IPS-20b (cell line): Measurements from ENCODE around the gene COPS3.
"Not testable (repeated sequence)": the region's sequence is repeated elsewhere in the genome, so short reads cannot be mapped to it uniquely, and the experiment has no call there.

Experiments
- H3K27ac ChIP-seq: one replicate; pipeline ENCODE4 v1.5.1; 2013; ENCODE audit warnings: low read length
- H3K27me3 ChIP-seq: 2 replicates; pipeline ENCODE4 v1.6.1; 2013; ENCODE audit warnings: mild to moderate bottlenecking, low read length, inconsistent platforms; ENCODE audit not compliant: insufficient read depth
- H3K36me3 ChIP-seq: 2 replicates; pipeline ENCODE4 v1.6.1; 2013; ENCODE audit warnings: low read depth, mild to moderate bottlenecking, inconsistent platforms, low read length, moderate library complexity; ENCODE audit not compliant: insufficient read depth
- H3K4me1 ChIP-seq: 2 replicates; pipeline ENCODE4 v1.6.1; 2013; ENCODE audit warnings: mild to moderate bottlenecking, control low read depth, inconsistent platforms, low read length, moderate library complexity; ENCODE audit not compliant: insufficient read depth
- H3K4me3 ChIP-seq: 2 replicates; pipeline ENCODE4 v1.5.1; 2013; ENCODE audit warnings: mild to moderate bottlenecking, low read length, inconsistent platforms
- H3K9ac ChIP-seq: 2 replicates; pipeline ENCODE4 v1.6.1; 2013; ENCODE audit warnings: low read depth, mild to moderate bottlenecking, inconsistent platforms, low read length, moderate library complexity
- H3K9me3 ChIP-seq: 2 replicates; pipeline ENCODE4 v1.6.1; 2013; ENCODE audit warnings: mild to moderate bottlenecking, low read depth, low read length, inconsistent platforms; ENCODE audit not compliant: insufficient read depth

COPS3 gene

DNA sequence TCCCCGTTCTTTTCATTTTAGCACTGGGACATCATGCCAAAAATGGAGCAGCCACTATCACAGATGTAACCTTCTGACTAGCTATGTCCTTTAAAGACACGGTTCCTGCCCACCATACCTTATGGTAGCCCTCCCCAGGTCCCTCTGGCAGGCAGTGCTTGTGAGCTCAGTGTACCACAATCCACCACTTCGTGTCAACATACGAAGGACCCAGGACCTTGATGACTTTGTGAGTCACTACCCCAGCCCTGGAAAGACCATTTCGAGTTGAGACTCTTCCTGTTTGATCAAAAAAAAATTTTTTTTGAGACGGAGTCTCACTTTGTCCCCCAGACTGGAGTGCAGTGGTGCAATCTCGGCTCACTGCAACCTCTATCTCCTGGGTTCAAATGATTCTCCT is 23.0 kb downstream of the COPS3 start:
- H3K27me3 ChIP-seq = no peaks in the 10 kb centered on the region
- no peak overlapping the region for H3K27ac ChIP-seq
- peaks cover 83% of the 10 kb centered on the region for H3K36me3 ChIP-seq
- no peak overlapping the region for H3K9ac ChIP-seq
- H3K4me3 ChIP-seq = no peak overlapping the region
- H3K4me1 ChIP-seq = no peaks in the 10 kb centered on the region
- H3K9me3 ChIP-seq = no peaks in the 10 kb centered on the region

DNA sequence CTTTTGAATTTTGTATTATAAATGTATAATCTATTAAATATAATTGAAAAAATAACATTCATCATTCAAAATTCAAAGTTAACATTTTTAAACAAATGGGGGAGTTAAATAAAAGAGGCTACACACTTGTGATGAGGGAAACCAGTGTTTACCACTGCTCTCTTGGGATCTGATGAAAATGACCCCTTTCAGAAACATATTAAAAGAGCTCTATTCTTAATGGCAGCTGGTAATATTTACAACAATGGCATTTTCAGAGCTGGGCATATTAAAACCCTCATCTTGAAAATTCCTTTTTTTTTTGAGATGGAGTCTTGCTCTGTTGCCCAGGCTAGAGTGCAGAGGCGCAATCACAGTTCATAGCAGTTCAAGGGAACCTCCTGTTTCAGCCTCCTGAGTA is 24.7 kb downstream of the COPS3 start:
- no peak overlapping the region for H3K4me3 ChIP-seq
- H3K9ac ChIP-seq = no peak overlapping the region
- no peaks in the 10 kb centered on the region for H3K27me3 ChIP-seq
- no peak overlapping the region for H3K27ac ChIP-seq
- no peaks in the 10 kb centered on the region for H3K9me3 ChIP-seq
- peaks cover 90% of the 10 kb centered on the region for H3K36me3 ChIP-seq
- H3K4me1 ChIP-seq = no peaks in the 10 kb centered on the region

DNA sequence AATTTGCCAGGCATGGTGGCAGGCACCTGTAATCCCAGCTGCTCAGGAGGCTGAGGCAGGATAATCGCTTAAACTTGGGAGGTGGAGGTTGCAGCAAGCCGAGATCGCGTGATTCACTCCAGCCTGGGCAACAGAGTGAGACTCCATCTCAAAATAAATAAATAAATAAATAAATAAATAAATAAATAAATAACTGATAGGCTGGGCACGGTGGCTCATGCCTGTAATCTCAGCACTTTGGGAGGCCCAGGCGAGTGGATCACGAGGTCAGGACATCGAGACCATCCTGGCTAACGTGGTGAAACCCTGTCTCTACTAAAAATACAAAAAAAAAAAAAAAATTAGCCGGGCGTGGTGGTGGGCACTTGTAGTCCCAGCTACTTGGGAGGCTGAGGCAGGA is 25.4 kb downstream of the COPS3 start:
- H3K4me3 ChIP-seq, H3K27ac ChIP-seq, H3K9me3 ChIP-seq, H3K9ac ChIP-seq, H3K27me3 ChIP-seq, H3K4me1 ChIP-seq: not testable (repeated sequence)
- H3K36me3 ChIP-seq = peaks cover 87% of the 10 kb centered on the region

DNA sequence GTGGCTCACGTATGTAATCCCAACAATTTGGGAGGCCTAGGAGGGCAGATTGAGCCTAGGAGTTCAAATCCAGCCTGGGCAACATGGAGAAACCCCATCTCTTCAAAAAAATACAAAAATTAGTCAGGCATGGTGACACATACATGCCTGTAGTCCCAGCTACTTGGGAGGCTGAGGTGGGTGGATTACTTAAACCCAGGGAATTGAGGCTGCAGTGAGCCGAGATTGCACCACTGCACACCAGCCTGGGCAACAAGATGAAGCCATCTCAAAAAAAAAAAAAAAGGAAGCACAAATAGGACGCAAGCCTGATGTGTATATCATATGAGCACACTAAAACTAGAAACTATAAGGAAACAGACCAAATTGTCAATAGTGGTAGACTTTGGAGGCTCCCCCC is 27.0 kb downstream of the COPS3 start:
- Histone ChIP-seq H3K9me3 (no peaks in the 10 kb centered on the region), H3K27ac (no peak overlapping the region), H3K4me3 (no peak overlapping the region), H3K27me3 (no peaks in the 10 kb centered on the region), H3K36me3 (peaks cover 82% of the 10 kb centered on the region), H3K4me1 (no peaks in the 10 kb centered on the region), H3K9ac (no peak overlapping the region)

DNA sequence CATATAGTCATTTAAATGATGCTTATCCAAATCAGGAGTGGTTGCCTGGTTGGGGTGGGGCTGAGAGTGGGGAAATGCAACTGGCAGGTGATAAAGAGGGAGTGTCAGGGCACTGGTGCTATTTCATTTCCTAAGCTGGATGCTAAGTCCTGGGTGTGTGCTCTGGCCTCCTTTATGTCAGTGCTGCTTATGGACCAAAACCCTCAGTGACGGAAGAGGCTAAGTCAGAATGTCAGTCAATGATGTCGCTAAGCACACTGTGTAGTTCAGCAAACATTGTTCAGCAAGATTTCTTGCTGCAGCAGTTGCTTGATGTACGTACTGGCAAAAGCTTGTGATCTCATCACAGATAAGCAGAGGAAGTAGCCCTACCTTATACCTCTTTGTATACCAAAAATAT is 27.6 kb downstream of the COPS3 start:
- Histone ChIP-seq H3K9ac (no peak overlapping the region), H3K36me3 (peaks cover 82% of the 10 kb centered on the region), H3K4me1 (no peaks in the 10 kb centered on the region), H3K27ac (no peak overlapping the region), H3K9me3 (no peaks in the 10 kb centered on the region), H3K4me3 (no peak overlapping the region), H3K27me3 (no peaks in the 10 kb centered on the region)

DNA sequence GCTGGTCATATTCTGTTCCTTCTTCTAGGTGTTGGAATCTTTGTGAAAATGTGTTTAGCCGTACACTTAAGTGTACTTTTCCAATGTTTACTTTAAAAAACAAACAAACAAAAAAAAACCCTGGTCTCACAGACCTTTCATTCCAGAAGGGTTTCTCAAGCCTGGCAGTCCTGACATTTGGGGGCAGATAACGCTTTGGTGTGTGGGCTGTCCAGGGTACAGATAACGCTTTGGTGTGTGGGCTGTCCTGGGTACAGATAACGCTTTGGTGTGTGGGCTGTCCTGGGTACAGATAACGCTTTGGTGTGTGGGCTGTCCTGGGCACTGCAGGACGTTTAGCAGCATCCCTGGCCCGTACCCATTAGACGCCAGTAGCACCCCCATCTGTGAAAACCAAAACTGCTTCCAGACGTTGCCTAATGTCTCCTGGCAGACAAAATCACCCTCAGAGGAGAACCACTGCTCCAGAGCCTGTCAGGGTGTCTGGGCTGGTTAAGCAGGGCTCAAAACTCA is 28.8 kb downstream of the COPS3 start:
- Histone ChIP-seq H3K4me1 (no peaks in the 10 kb centered on the region), H3K9me3 (no peaks in the 10 kb centered on the region), H3K27me3 (no peaks in the 10 kb centered on the region), H3K4me3 (no peak overlapping the region), H3K9ac (no peak overlapping the region), H3K36me3 (peaks cover 85% of the 10 kb centered on the region), H3K27ac (no peak overlapping the region)

DNA sequence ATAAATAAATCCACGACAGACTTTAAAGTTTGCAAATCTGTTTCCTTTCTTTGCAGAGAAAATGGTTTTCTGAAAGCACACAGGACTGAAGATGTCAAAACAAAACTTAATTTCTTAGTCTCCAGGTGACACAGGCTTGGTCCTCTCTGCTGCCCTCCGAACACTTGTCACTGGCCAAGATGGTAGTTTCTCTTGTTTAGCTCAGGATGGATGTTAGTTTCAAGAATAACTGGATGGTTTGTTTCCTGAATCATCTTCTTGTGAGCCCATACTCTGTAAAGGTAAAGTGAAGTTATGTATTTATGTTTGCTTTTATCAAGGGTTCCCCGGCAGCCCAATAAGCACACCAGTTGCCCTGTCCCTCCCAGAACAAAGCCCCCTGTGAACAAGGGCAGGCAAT is 34.2 kb downstream of the COPS3 start:
- H3K27ac ChIP-seq = no peak overlapping the region
- H3K27me3 ChIP-seq = no peaks in the 10 kb centered on the region
- no peaks in the 10 kb centered on the region for H3K4me1 ChIP-seq
- no peak overlapping the region for H3K9ac ChIP-seq
- H3K36me3 ChIP-seq = peaks cover 55% of the 10 kb centered on the region
- H3K9me3 ChIP-seq = no peaks in the 10 kb centered on the region
- no peak overlapping the region for H3K4me3 ChIP-seq

DNA sequence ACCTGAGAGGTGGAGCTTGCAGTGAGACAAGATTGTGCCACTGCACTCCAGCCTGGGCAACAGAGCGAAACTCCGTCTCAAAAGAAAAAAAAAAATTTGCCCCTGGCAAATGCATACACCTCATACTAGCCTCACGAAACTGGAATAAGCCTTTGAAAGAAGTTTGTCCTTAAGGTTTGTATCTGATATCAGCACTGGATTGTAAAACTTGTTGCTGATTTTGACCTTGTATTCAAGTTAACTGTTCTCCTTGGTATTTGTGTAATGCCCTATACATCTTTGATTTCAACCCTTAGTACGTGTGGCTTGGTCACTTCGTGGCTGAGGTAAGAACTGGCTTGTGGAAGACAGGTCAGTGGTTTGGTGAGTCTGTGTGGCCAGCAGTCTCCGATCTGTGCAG is 37.9 kb downstream of the COPS3 start:
- no peak overlapping the region for H3K9ac ChIP-seq
- H3K4me1 ChIP-seq = no peaks in the 10 kb centered on the region
- no peak overlapping the region for H3K27ac ChIP-seq
- H3K9me3 ChIP-seq = no peaks in the 10 kb centered on the region
- peaks cover 27% of the 10 kb centered on the region for H3K36me3 ChIP-seq
- no peaks in the 10 kb centered on the region for H3K27me3 ChIP-seq
- no peak overlapping the region for H3K4me3 ChIP-seq

DNA sequence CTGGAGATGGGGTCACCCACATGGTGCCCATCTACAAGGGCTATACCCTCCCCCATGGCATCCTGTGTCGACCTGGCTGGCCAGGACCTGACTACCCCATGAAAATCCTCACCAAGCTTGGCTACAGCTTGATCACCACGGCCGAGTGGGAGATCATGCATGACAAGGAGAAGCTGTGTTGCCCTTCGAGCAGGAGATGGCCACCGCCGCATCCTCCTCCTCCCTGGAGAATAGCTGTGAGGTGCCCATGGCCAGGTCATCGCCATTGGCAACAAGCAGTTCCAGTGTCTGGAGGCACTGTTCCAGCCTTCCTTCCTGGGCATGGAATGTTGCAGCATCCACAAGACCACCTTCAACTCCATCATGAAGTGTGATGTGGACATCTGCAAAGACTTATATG is 38.8 kb downstream of the COPS3 start:
- H3K27ac ChIP-seq = no peak overlapping the region
- peaks cover 18% of the 10 kb centered on the region for H3K36me3 ChIP-seq

DNA sequence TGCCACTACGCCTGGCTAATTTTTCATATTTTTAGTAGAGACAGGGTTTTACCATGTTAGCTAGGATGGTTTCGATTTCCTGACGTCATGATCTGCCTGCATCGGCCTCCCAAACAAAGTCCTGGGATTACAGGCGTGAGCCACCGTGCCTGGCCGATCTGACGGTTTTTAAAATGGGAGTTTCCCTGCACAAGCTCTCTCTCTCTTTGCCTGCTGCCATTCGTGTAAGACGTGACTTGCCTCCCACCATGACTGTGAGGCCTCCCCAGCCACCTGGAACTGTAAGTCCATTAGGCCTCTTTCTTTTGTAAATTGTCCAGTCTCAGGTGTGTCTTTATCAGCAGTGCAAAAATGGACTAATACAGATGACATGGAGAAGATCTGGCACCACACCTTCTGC is 39.4 kb downstream of the COPS3 start:
- Histone ChIP-seq H3K27ac (no peak overlapping the region), H3K9ac (no peak overlapping the region), H3K27me3 (no peaks in the 10 kb centered on the region), H3K4me1 (no peaks in the 10 kb centered on the region), H3K36me3 (peaks cover 12% of the 10 kb centered on the region), H3K9me3 (no peaks in the 10 kb centered on the region), H3K4me3 (no peak overlapping the region)

More for the DNA sequence above, 38.8 kb downstream of the COPS3 start:
- H3K9me3 ChIP-seq = no peaks in the 10 kb centered on the region
- H3K9ac ChIP-seq = no peak overlapping the region
- H3K27me3 ChIP-seq = no peaks in the 10 kb centered on the region
- no peak overlapping the region for H3K4me3 ChIP-seq
- H3K4me1 ChIP-seq = no peaks in the 10 kb centered on the region

DNA sequence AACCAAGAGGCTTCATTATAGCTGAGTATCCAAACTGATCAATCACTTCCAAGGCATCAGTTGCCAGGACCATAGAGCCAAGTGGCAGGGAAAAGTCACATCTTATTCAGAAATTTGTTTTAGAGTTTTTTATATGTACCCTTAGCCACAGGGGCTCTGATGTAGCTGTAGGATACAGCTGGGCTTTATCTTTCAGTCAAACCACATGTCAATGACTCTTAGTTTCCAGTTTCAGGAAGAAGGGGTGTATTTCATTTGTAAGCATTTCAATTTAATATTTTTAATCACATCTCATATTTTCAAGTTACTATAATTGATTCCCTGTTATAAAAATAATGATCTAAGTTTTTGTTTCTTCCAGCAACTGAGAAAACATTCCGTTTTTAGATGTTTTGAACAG is 41.2 kb downstream of the COPS3 start:
- Histone ChIP-seq H3K4me3 (no peak overlapping the region), H3K27ac (no peak overlapping the region), H3K27me3 (no peaks in the 10 kb centered on the region), H3K9ac (no peak overlapping the region), H3K9me3 (no peaks in the 10 kb centered on the region), H3K4me1 (peaks cover 8% of the 10 kb centered on the region), H3K36me3 (no peaks in the 10 kb centered on the region)

DNA sequence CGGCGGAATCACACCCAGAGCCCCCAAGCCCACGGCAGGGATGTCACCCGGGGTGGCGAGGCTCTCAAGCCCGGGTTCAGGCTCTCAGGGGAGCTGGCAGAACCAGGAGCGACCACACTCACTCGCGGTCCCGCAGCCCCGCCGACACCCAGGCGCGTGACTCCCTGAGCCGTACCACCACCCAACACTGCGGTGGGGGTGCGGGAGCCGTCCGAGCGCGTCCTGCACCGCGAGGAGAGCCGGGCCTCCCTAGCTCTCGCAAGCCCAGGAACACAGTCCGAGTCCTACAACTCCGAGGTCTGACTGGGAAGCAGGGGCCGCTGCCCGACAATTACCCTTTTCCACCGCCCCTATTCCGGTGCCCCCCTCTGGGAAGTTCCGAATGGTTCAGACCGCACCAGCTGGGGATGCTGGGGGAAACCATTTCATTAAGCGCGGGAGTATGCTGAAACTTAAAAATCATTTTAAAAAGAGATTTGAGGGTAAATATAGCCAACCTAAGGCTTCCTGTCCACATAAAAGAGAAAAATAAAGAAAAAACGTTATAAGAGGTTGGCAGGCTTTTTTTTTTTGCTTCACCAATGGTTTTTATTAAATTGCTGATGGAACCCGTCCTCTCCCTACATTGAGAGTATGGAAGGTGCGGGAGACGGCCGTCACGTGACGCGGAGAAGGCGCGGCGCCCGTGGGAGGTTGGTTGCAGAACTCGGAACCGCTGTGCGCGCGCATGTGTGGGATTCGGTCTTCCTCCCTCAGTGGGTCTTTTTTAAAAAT is 43.8 kb downstream of the COPS3 start, which contains the start of gene FLCN:
FLCN (minus strand) TSS at position 143 of the 774 bp plus-strand sequence. CDS start 9,031 bp downstream, outside the sequence.
- no peaks in the 10 kb centered on the region for H3K9me3 ChIP-seq
- H3K27ac ChIP-seq = peak within 1 kb of the TSS; percentile 100
- H3K4me3 ChIP-seq = peak within 1 kb of the TSS; percentile 96
- peak within 1 kb of the TSS; percentile 100 for H3K9ac ChIP-seq
- peaks cover 7% of the 10 kb centered on the region; the same call in 1 of the 2 replicates for H3K36me3 ChIP-seq
- peaks cover 8% of the 10 kb centered on the region for H3K4me1 ChIP-seq
- H3K27me3 ChIP-seq = no peaks in the 10 kb centered on the region
